ENCODE data around the gene RPS16. TPM values are rescaled to one million over a fixed set of nuclear protein-coding genes. Genes with fewer than 3 reads are reported as not detected.
A peak's percentile ranks its signal among the peaks of the same experiment; 100 is the strongest.
"Not testable (repeated sequence)": the region's sequence is repeated elsewhere in the genome, so short reads cannot be mapped to it uniquely, and the experiment has no call there.

The RPS16 gene
- total RNA-seq, 1 donor from 2014 or later = 1,065 TPM

DNA sequence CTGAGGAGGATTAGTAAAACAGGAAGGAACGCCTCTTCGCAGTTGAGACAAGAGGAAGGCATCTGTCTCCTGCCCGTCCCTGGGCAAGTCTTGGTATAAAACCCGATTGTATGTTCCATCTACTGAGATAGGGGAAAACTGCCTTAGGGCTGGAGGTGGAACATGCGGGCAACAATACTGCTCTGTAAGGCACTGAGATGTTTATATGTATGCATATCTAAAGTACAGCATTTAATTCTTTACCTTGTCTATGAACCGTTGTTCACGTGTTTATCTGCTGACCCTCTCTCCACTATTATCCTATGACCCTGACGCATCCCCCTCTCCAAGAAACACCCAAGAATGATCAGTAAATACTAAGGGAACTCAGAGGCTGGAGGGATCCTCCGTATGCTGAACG is 44.2 kb upstream of the RPS16 start:
- H3K4me3 Mint-ChIP-seq (ENCODE audit: unreplicated experiment) = peak overlapping the region; percentile 90
- no peaks in the 10 kb centered on the region for H3K27me3 Mint-ChIP-seq (ENCODE audit: low read depth)
- peaks cover 21% of the 10 kb centered on the region for H3K4me1 Mint-ChIP-seq (ENCODE audit: low read depth)
- peak overlapping the region; percentile 97 for H3K27ac Mint-ChIP-seq (ENCODE audit: unreplicated experiment)
- H3K9me3 Mint-ChIP-seq (ENCODE audit: low read depth) = no peaks in the 10 kb centered on the region
- DNase-seq (ENCODE audit: low spot score) = no peak
- TF ChIP-seq, protein P1, sequence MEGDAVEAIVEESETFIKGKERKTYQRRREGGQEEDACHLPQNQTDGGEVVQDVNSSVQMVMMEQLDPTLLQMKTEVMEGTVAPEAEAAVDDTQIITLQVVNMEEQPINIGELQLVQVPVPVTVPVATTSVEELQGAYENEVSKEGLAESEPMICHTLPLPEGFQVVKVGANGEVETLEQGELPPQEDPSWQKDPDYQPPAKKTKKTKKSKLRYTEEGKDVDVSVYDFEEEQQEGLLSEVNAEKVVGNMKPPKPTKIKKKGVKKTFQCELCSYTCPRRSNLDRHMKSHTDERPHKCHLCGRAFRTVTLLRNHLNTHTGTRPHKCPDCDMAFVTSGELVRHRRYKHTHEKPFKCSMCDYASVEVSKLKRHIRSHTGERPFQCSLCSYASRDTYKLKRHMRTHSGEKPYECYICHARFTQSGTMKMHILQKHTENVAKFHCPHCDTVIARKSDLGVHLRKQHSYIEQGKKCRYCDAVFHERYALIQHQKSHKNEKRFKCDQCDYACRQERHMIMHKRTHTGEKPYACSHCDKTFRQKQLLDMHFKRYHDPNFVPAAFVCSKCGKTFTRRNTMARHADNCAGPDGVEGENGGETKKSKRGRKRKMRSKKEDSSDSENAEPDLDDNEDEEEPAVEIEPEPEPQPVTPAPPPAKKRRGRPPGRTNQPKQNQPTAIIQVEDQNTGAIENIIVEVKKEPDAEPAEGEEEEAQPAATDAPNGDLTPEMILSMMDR (IDR thresholded peaks at IDR 0.05) = no peak
- peaks cover 9% of the 10 kb centered on the region for H3K36me3 Mint-ChIP-seq (ENCODE audit: low read depth)

DNA sequence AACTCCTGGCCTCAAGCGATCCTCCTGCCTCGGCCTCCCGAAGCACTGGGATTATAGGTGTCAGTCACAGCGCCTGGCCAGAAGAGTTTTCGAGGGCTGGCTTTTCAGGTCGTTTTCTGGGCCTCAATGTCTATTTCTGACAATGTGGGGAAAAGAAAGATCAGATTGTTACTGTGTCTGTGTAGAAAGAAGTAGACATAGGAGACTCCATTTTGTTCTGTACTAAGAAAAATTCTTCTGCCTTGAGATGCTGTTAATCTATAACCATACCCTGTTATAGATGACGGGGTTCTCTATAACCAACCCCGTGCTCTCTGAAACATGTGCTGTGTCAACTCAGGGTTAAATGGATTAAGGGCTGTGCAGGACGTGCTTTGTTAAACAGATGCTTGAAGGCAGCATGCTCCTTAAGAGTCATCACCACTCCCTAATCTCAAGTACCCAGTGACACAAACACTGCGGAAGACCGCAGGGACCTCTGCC is 43.6 kb upstream of the RPS16 start:
- Mint-ChIP-seq H3K4me1 (ENCODE audit: low read depth) (peaks cover 21% of the 10 kb centered on the region), H3K27ac (ENCODE audit: unreplicated experiment) (peak overlapping the region; percentile 97), H3K36me3 (ENCODE audit: low read depth) (peaks cover 12% of the 10 kb centered on the region)
- H3K9me3 Mint-ChIP-seq (ENCODE audit: low read depth); H3K4me3 Mint-ChIP-seq (ENCODE audit: unreplicated experiment); H3K27me3 Mint-ChIP-seq (ENCODE audit: low read depth); DNase-seq (ENCODE audit: low spot score): not testable (repeated sequence)

DNA sequence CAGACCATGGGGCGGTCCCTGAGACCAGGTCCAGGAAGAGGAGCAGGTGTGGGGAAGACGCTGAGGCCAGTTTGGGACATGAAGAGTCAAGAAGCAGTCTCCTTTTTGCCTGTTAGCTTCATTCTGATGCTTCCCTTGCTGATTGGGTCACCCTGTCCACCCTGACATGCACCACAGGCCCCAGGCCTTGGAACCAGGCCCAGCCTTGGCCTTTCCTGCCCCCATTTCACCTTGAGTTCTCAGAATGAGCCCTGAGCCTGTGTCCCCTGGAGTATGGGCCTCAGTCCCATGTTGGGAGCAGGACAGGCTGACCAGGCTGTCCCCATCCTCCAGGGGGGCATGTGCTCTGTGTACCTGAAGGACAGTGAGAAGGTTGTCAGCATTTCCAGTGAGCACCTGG is 40.0 kb upstream of the RPS16 start:
- DNase-seq (ENCODE audit: low spot score) = no peak
- TF ChIP-seq, protein P1 (IDR thresholded peaks at IDR 0.05) = no peak
- Mint-ChIP-seq H3K4me3 (ENCODE audit: unreplicated experiment) (no peak overlapping the region), H3K4me1 (ENCODE audit: low read depth) (peaks cover 10% of the 10 kb centered on the region), H3K27ac (ENCODE audit: unreplicated experiment) (no peak overlapping the region), H3K36me3 (ENCODE audit: low read depth) (peaks cover 25% of the 10 kb centered on the region), H3K27me3 (ENCODE audit: low read depth) (no peaks in the 10 kb centered on the region), H3K9me3 (ENCODE audit: low read depth) (no peaks in the 10 kb centered on the region)

DNA sequence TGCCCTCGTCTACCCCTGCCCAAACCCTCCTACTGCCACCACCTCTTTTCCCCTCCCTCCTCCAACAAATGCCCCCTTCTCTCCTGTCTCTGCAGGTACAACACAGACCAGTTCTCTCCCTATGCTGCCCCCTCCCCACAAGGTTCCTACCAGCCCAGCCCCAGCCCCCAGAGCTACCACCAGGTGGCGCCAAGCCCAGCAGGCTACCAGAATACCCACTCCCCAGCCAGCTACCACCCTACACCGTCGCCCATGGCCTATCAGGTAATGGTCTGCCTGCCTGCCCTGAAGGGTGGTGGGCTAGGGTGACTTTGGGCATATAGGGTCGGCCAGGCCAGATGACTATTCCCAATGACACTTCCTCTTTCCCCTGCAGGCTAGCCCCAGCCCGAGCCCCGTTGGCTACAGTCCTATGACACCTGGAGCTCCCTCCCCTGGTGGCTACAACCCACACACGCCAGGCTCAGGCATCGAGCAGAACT is 38.4 kb upstream of the RPS16 start:
- Mint-ChIP-seq H3K4me3 (ENCODE audit: unreplicated experiment) (no peak overlapping the region), H3K9me3 (ENCODE audit: low read depth) (no peaks in the 10 kb centered on the region), H3K4me1 (ENCODE audit: low read depth) (no peaks in the 10 kb centered on the region), H3K36me3 (ENCODE audit: low read depth) (peaks cover 37% of the 10 kb centered on the region), H3K27ac (ENCODE audit: unreplicated experiment) (no peak overlapping the region), H3K27me3 (ENCODE audit: low read depth) (no peaks in the 10 kb centered on the region)
- TF ChIP-seq, protein P1 (IDR thresholded peaks at IDR 0.05) = peak; percentile 87
- no peak for DNase-seq (ENCODE audit: low spot score)

DNA sequence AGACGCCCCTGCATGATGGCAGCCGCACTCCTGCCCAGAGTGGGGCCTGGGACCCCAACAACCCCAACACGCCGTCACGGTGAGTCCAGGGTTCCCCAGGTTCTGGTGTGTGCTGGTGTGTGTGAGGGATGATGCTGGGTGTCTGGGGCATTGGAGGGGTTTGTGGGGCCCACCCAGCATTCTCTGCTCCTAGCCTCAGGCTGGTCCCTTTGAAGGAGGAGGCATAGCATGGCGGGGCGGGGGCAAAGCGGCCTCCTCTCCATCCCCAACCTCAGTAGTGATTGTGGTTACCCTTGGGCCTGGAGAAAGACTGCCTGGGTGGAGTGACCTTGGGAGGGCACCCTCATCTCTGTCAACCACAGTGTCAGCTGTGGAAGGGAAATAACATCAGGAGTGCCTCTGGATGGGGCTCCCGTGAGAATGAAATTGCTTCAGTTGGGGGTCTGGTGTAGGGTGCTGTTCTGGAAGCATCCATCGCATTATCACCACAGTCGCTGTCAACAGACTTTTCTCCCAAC is 37.8 kb upstream of the RPS16 start:
- Mint-ChIP-seq H3K9me3 (ENCODE audit: low read depth) (no peaks in the 10 kb centered on the region), H3K27ac (ENCODE audit: unreplicated experiment) (no peak overlapping the region), H3K4me1 (ENCODE audit: low read depth) (no peaks in the 10 kb centered on the region), H3K36me3 (ENCODE audit: low read depth) (peaks cover 43% of the 10 kb centered on the region), H3K27me3 (ENCODE audit: low read depth) (no peaks in the 10 kb centered on the region), H3K4me3 (ENCODE audit: unreplicated experiment) (no peak overlapping the region)
- TF ChIP-seq, protein P1 (IDR thresholded peaks at IDR 0.05) = no peak
- no peak for DNase-seq (ENCODE audit: low spot score)

All from chondrocyte (in vitro differentiated cells).